Lung (tissue), 12 donors: ENCODE results near the gene ITPR1. TPM values are rescaled to one million over a fixed set of nuclear protein-coding genes. Genes with fewer than 3 reads are reported as not detected.

Experiments used
- ATAC-seq: fragments of 200-7000 bp; cut with Tn5 transposase; one replicate; pipeline ENCODE4 v1.9.1; 2020; ENCODE audit warnings: moderate number of reproducible peaks; ENCODE audit not compliant: insufficient read depth, low FRiP score
- DNase-seq, 3 donors: peaks; one replicate each; pipeline ENCODE4 v3.0.0-alpha.2; 2013 to 2017
- H3K27ac ChIP-seq, 2 donors: one replicate each; pipeline ENCODE4 v1.5.1; 2013; ENCODE audit warnings: mild to moderate bottlenecking in 2 of 2, moderate library complexity in 2 of 2, control low read depth in 1 of 2, inconsistent platforms in 1 of 2, low read depth in 1 of 2, low read length in 1 of 2
- H3K27me3 ChIP-seq, 3 donors: one replicate each; pipeline ENCODE4 v1.5.1; 2013; ENCODE audit warnings: low read length in 2 of 3; ENCODE audit not compliant: control insufficient read depth in 3 of 3, insufficient read depth in 3 of 3
- H3K36me3 ChIP-seq, 4 donors: one replicate each; pipeline ENCODE4 v1.5.1; 2013; ENCODE audit warnings: low read length in 4 of 4, mild to moderate bottlenecking in 1 of 4, moderate library complexity in 1 of 4; ENCODE audit not compliant: control insufficient read depth in 4 of 4, insufficient read depth in 4 of 4
- H3K4me1 ChIP-seq, 5 donors: one replicate each; pipeline ENCODE4 v1.5.1; 2013; ENCODE audit warnings: low read length in 5 of 5, mild to moderate bottlenecking in 2 of 5, moderate library complexity in 1 of 5; ENCODE audit not compliant: control insufficient read depth in 5 of 5, insufficient read depth in 5 of 5
- H3K4me3 ChIP-seq: one replicate; pipeline ENCODE4 v1.5.1; 2013; ENCODE audit warnings: mild to moderate bottlenecking, control low read depth, moderate library complexity
- H3K9ac ChIP-seq, 2 donors: one replicate each; pipeline ENCODE4 v1.5.1; 2013; ENCODE audit warnings: low read length in 2 of 2, control low read depth in 1 of 2; ENCODE audit not compliant: insufficient read depth in 1 of 2
- H3K9me3 ChIP-seq, 4 donors: one replicate each; pipeline ENCODE4 v1.5.1; 2013; ENCODE audit warnings: low read length in 3 of 4, mild to moderate bottlenecking in 1 of 4, moderate library complexity in 1 of 4; ENCODE audit not compliant: control insufficient read depth in 4 of 4, insufficient read depth in 3 of 4
- CTCF ChIP-seq: IDR thresholded peaks from 2 replicates; pipeline ENCODE4 v1.5.1; 2012; ENCODE audit warnings: mild to moderate bottlenecking; ENCODE audit errors: control extremely low read depth, extremely low read depth
- WGBS, 2 donors: extraction: QIAGEN DNeasy Blood & Tissue Kit; methylation state at CpG; one replicate each; pipeline ENCODE4 v1.1.7; 2013; 5-methylcytosine and 5-hydroxymethylcytosine counted together
- polyA plus RNA-seq, 2 donors: library from polyadenylated mRNA; stranded (reverse); fragments of 200-250 nt; gene quantifications; one replicate each; pipeline ENCODE4 v1.2.1, GENCODE V29; 2013
- total RNA-seq, 2 donors: library from RNA; depleted of rRNA in 1 of 2; stranded (reverse); fragments of >200 nt in 1 of 2; gene quantifications; one replicate each; pipeline ENCODE4 v1.2.1, GENCODE V29; 2014 to 2021
- donor health status: control.
- donor health status: control.
- donor health status: Bipolar disorder and iron deficiency.
- donor health status: healthy.
- donor health status: DM: yes; HTN: yes; CAD: no.

Gene ITPR1
- total and polyA plus RNA-seq, 4 donors, result 12.4 to 152 (median 44.1) TPM

GRCh38 chr3:4742359-4742758 lies 249.2 kb downstream of the ITPR1 start:
- DNase-seq (no peak), ATAC-seq (no peak)
- Histone ChIP-seq H3K27me3 (no peaks in the 10 kb centered on the region), H3K36me3 (peaks cover 0 to 6% (median 3%) of the 10 kb centered on the region in 4 donors), H3K9ac (no peak overlapping the region), H3K4me1 (peaks cover 0 to 22% (median 0%) of the 10 kb centered on the region in 5 donors), H3K9me3 (peaks cover 0 to 2% (median 0%) of the 10 kb centered on the region in 4 donors), H3K27ac (peak overlapping the region; percentile 73 to 92), H3K4me3 (no peak overlapping the region)
- TF ChIP-seq CTCF, result no peak
- 84 to 96% methylated on average over 5 of the region's 5 CpGs for WGBS, 2 donors

- 93 to 95% methylated on average over 4 of the region's 4 CpGs for WGBS, 2 donors
- TF ChIP-seq CTCF, result no peak
- peaks cover 0 to 2% (median 0%) of the 10 kb centered on the region in 4 donors for H3K9me3 ChIP-seq
- no peak overlapping the region for H3K27ac ChIP-seq
- H3K4me3 ChIP-seq, result no peak overlapping the region
- ATAC-seq (no peak), DNase-seq (no peak)
- peaks cover 0 to 22% (median 0%) of the 10 kb centered on the region in 5 donors for H3K4me1 ChIP-seq
- peaks cover 0 to 6% (median 3%) of the 10 kb centered on the region in 4 donors for H3K36me3 ChIP-seq
- H3K27me3 ChIP-seq, result no peaks in the 10 kb centered on the region
- H3K9ac ChIP-seq, result no peak overlapping the region
Observed at GRCh38 chr3:4743371-4743770, 250.2 kb downstream of the ITPR1 start.

- DNase-seq (no peak), ATAC-seq (no peak)
- no peak for TF ChIP-seq CTCF
- 58 to 70% methylated on average over 3 of the region's 3 CpGs for WGBS, 2 donors
- peaks cover 0 to 6% (median 4%) of the 10 kb centered on the region in 4 donors for H3K36me3 ChIP-seq
- H3K27me3 ChIP-seq, result no peaks in the 10 kb centered on the region
- no peak overlapping the region for H3K9ac ChIP-seq
- no peak overlapping the region for H3K4me3 ChIP-seq
- H3K27ac ChIP-seq, result peak overlapping the region in 1 of 2 donors; percentile 35
- H3K4me1 ChIP-seq, result peaks cover 0 to 18% (median 0%) of the 10 kb centered on the region in 5 donors
- H3K9me3 ChIP-seq, result no peaks in the 10 kb centered on the region
Observed at GRCh38 chr3:4744405-4745234, 251.5 kb downstream of the ITPR1 start.
